K562 (cell line): ENCODE measurements around the gene CSH1. TPM values are rescaled to one million over a fixed set of nuclear protein-coding genes. Genes with fewer than 3 reads are reported as not detected.
A peak's percentile ranks its signal among the peaks of the same experiment; 100 is the strongest.

Source experiments
- ARID2 ChIP-seq: fragments of 450-650 bp; IDR thresholded peaks from 2 replicates; pipeline ENCODE4 v1.6.1; 2017; ENCODE audit warnings: antibody characterized with exemption, mild to moderate bottlenecking
- CEBPG ChIP-seq, 3 experiments: fragments of 200-800 bp in 1 of 3; sonication (Bioruptor generic) in 1 of 3; sonication (generic) in 1 of 3; formaldehyde crosslinking in 1 of 3; IDR thresholded peaks in 2 of 3; conservative IDR thresholded peaks in 1 of 3; 2 replicates each; pipeline versions ENCODE4 v1.6.1 to v1.8.0; 2016 to 2022; ENCODE audit warnings: missing compliant biosample characterization in 2 of 3, missing genetic modification characterization in 2 of 3, mild to moderate bottlenecking in 1 of 3, missing genetic modification reagents in 1 of 3
- CREB1 ChIP-seq, 2 experiments: sonication (generic) in 1 of 2; formaldehyde crosslinking in 1 of 2; IDR thresholded peaks; 2 replicates each; pipeline versions ENCODE4 v1.6.1 to v1.8.0; 2012 to 2022; ENCODE audit warnings: inconsistent platforms in 1 of 2, mild to moderate bottlenecking in 1 of 2, missing genetic modification reagents in 1 of 2, moderate library complexity in 1 of 2
- DIDO1 ChIP-seq: fragments of 450-650 bp; IDR thresholded peaks from 2 replicates; pipeline ENCODE4 v1.6.1; 2016; ENCODE audit warnings: low read depth, missing biosample characterization, missing genetic modification characterization
- ETV5 ChIP-seq: sonication (generic); formaldehyde crosslinking; IDR thresholded peaks from 2 replicates; pipeline ENCODE4 v1.4.0; 2020; ENCODE audit warnings: low read depth, mild to moderate bottlenecking, missing genetic modification reagents
- FOXJ2 ChIP-seq: fragments of 200-800 bp; sonication (Bioruptor generic); IDR thresholded peaks from 2 replicates; pipeline ENCODE4 v1.6.1; 2016; ENCODE audit warnings: missing genetic modification characterization, missing compliant biosample characterization
- FOXP4 ChIP-seq: sonication (generic); formaldehyde crosslinking; IDR thresholded peaks from 2 replicates; pipeline ENCODE4 v1.8.0; 2022; ENCODE audit warnings: mild to moderate bottlenecking, missing genetic modification reagents, borderline replicate concordance
- HNRNPUL1 ChIP-seq: fragments of 200-400 bp; formaldehyde crosslinking; IDR thresholded peaks from 2 replicates; pipeline ENCODE4 v1.6.1; 2017; ENCODE audit warnings: low read length
- POLR2AphosphoS5 ChIP-seq: IDR thresholded peaks from 2 replicates; pipeline ENCODE4 v1.6.1; 2011; ENCODE audit warnings: mild to moderate bottlenecking, low read depth, low read length, moderate library complexity; ENCODE audit not compliant: control insufficient read depth, insufficient read depth
- RBM25 ChIP-seq: fragments of 200-400 bp; formaldehyde crosslinking; IDR thresholded peaks from 2 replicates; pipeline ENCODE4 v1.6.1; 2018; ENCODE audit warnings: low read length, low read depth, moderate library complexity; ENCODE audit not compliant: severe bottlenecking
- SMARCA5 ChIP-seq: fragments of 450-650 bp; IDR thresholded peaks from 2 replicates; pipeline ENCODE4 v1.6.1; 2016
- UBTF ChIP-seq, 2 experiments: IDR thresholded peaks; 2 replicates each; pipeline ENCODE4 v1.6.1; 2012; ENCODE audit warnings: improper control_type of control experiment in 2 of 2, low read depth in 2 of 2, low read length in 2 of 2, borderline replicate concordance in 1 of 2
- ZNF518B ChIP-seq: fragments of 250-450 bp; sonication (Bioruptor Pico); IDR thresholded peaks from 2 replicates; pipeline ENCODE4 v1.5.0; 2021; ENCODE audit warnings: mild to moderate bottlenecking, moderate library complexity
- ZNF696 ChIP-seq: fragments of 250-450 bp; sonication (Bioruptor Pico); conservative IDR thresholded peaks from 2 replicates; pipeline ENCODE4 v1.4.0; 2020; ENCODE audit warnings: mild to moderate bottlenecking, moderate library complexity
- polyA plus RNA-seq, 8 experiments: library from polyadenylated mRNA; depleted of rRNA in 4 of 8; stranded (reverse) in 5 of 8; unstranded in 3 of 8; fragments of >200 nt; fragmentation: Nextera tagmentation in 2 of 8; fragmentation: Illumina TruSeq in 1 of 8; extraction: Ambion mirVana in 2 of 8; extraction: Trizol in 1 of 8; gene quantifications; 2 replicates each; pipeline versions ENCODE4 v1.2.1 to v1.2.3, GENCODE V29; 2011 to 2014; ENCODE audit warnings: inconsistent platforms in 1 of 8, missing spikeins in 1 of 8
- total RNA-seq, 7 experiments: library from RNA; depleted of rRNA in 6 of 7; stranded (reverse); fragments of >200 nt in 6 of 7; fragmentation: Illumina TruSeq in 2 of 7; extraction: Trizol in 2 of 7; gene quantifications; 2 replicates each; pipeline versions ENCODE4 v1.2.1 to v1.2.3, GENCODE V29; 2011 to 2021; ENCODE audit warnings: low replicate concordance in 1 of 7
- TF ChIP-seq, protein P1 (sequence below): fragments of 450-650 bp; IDR thresholded peaks from 2 replicates; pipeline ENCODE4 v1.7.0; 2016; ENCODE audit warnings: borderline replicate concordance

Gene CSH1
- total and polyA plus RNA-seq, 9 of the 15 experiments (the other 6 are each of a cell fraction or from before 2014, with no cell fraction given): not detected

GRCh38 chr17:63848834-63849689 is 47.3 kb downstream of the CSH1 start (continued):
- peak; percentile 51 for TF ChIP-seq RBM25
- no peak for TF ChIP-seq FOXJ2 (tag)
- no peak for TF ChIP-seq HNRNPUL1
- TF ChIP-seq ETV5 (CRISPR knock-in tag): peak; percentile 65
- TF ChIP-seq ZNF696 (CRISPR knock-in tag): no peak
- no peak for TF ChIP-seq ARID2
- TF ChIP-seq FOXP4: peak; percentile 97
- no peak for TF ChIP-seq ZNF518B (CRISPR knock-in tag)
- TF ChIP-seq CREB1 (IDR thresholded peaks at IDR 0.05): peak; percentile 93
- TF ChIP-seq CREB1 (CRISPR knock-in tag; IDR thresholded peaks at IDR 0.05): peak; percentile 98
- TF ChIP-seq POLR2AphosphoS5: peak; percentile 46; the same call in 1 of the 2 replicates
- peak; percentile 67; the same call in 1 of the 2 replicates for TF ChIP-seq DIDO1 (tag)
- TF ChIP-seq, protein P1, sequence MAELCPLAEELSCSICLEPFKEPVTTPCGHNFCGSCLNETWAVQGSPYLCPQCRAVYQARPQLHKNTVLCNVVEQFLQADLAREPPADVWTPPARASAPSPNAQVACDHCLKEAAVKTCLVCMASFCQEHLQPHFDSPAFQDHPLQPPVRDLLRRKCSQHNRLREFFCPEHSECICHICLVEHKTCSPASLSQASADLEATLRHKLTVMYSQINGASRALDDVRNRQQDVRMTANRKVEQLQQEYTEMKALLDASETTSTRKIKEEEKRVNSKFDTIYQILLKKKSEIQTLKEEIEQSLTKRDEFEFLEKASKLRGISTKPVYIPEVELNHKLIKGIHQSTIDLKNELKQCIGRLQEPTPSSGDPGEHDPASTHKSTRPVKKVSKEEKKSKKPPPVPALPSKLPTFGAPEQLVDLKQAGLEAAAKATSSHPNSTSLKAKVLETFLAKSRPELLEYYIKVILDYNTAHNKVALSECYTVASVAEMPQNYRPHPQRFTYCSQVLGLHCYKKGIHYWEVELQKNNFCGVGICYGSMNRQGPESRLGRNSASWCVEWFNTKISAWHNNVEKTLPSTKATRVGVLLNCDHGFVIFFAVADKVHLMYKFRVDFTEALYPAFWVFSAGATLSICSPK: no peak
- no peak for TF ChIP-seq SMARCA5
- TF ChIP-seq CEBPG (CRISPR knock-in tag; IDR thresholded peaks at IDR 0.05): no peak
- TF ChIP-seq CEBPG (tag; conservative IDR thresholded peaks at IDR 0.05 in 1 of 2, IDR thresholded peaks at IDR 0.05 in 1 of 2): no peak
- TF ChIP-seq UBTF (IDR thresholded peaks at IDR 0.05; ENCODE audit: borderline replicate concordance in 1 of 2, low read depth in 2 of 2, low read length in 2 of 2): peak; percentile 82 to 91; a peak in 2 of 4 replicates
